GM18870 (cell line): ENCODE results near the gene MTUS2.

Experiments
- ATAC-seq: cut with Tn5 transposase; IDR thresholded peaks from one replicate; pipeline ENCODE4 v1.9.1; 2021; ENCODE audit warnings: moderate library complexity; ENCODE audit not compliant: unreplicated experiment

MTUS2 gene

GRCh38 chr13:29103065-29103800 lies 283.1 kb downstream of the MTUS2 start:
- ATAC-seq, result no peak

DNA sequence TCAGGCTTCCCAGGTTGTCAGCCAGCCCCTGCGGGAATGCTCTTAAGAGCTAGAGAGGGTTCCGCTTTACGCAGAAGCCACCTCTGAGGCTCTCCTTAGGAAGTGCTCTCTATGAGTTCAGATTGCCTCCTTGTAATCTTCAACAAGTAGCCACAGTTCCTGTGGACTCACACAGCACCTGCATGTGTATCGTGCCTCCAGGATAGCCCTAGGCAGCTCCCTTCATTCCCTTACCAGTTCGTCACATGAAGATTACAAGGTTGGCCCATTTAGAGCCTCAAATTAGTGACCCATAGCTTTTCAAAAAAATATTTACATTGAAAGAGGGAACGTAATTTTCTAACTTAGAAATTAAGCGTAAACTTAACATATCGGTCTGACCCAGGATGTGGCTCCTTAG lies 284.3 kb downstream of the MTUS2 start:
- ATAC-seq, result no peak

DNA sequence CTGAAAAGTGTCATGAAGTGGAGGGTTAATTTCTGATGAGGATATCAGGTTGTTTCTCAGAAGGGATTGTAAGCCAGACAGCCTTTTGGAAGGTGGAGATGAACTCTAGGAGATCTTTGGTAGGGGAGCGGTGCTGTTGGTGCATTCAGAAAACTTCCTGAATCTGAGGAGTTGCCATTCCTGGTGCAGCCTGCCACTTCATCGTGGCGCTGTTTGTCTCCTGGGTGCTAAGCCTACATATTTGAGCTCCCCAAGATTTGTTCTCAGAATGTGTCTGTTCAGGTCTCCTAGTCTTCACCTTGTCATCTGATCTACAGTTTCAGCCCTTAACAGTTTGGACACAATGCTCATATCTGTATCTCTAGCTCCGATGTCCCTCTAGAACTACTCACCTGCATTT lies 285.6 kb downstream of the MTUS2 start:
- ATAC-seq, result no peak

DNA sequence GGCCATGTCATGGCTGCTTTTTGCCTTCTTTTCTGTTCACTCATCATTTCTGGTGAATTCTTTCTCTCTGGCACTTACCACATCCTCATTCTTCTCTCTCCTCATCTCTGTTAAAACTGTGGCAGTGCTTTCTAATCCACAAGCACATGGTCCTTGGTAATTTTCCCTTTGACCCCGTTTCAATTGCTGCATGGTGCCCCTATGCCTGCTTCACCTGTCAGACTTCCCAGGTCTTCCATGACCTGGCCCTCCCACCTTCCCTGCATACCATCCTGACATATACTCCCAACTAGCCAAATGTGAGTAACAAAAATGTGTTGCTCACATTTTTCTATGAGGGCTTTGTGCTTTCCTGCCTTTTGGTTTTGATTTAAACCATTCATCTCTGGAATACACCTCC lies 286.5 kb downstream of the MTUS2 start:
- ATAC-seq, result no peak

DNA sequence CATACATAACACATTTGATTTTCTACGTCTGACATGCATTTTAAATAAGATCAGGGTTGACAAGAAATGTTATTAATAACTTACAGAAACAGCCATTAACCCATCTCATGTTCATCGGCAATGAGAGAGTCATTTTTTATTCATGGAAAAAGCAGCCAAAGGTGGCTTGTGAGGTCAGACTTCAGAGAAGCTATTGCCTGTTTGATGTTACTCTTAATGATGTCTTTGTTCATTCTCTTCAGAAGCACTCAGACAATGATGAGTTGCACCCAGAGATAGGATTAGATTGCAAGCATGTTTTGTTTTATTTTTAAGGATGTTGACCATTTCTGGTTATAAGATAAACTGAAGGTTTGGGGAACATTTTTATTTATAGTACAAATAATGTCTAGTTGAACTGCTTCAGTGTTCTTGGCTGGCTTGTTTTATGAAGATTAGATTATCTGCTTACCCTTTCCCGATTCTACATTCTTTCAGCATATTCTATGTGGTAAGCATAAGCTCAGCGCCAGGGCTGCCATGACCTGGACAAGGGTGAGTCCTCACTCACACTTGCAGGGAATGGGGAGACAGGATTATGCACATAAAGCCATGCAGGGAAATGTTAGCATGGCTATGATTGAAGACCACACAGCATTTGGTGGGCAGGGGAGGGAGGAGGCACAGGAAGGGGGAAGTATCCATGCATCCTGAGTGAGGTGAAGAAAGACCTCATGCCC lies 288.1 kb downstream of the MTUS2 start:
- ATAC-seq, result no peak

DNA sequence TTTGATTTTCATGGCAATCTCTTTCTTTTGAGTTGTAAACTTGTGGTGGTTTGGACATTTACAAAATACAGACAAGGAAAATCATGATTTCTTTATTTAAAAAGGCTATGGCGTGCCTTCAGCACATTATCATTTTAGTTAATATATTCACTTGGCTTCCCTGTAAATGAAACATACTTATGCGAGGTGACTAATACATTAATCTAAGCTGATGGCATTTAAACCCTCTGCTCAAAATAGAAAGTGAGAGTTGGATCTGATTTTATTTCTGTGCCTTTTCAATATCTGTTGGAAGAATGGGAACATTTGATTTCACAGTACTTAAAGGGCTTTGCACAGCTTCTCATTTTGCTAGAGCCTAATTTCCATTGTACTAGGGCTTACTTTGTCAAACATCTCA lies 289.8 kb downstream of the MTUS2 start:
- no peak for ATAC-seq

DNA sequence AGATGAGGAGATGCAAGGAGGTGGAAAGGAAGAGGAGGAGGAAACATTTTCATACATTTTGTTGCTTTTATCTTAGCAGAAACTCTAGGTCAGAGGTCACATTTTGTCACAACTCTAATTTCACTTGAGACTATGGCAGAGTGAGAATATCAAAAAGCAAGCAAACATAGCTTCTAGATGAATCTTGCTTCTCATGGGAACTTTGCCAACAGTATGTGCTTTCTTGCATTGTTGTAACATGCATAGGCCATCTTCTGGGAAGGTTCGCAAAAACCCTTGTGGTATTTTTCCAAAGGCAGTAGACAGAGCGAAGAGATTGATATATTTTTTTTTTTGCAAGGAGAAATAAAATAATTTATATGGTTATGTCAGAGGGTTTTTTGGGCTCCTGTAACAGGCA lies 291.3 kb downstream of the MTUS2 start:
- ATAC-seq, result no peak

GRCh38 chr13:29115842-29116241 lies 295.7 kb downstream of the MTUS2 start:
- ATAC-seq, result no peak

- ATAC-seq, result no peak
Observed at GRCh38 chr13:29117663-29118062, 297.5 kb downstream of the MTUS2 start.

GRCh38 chr13:29118471-29118870 lies 298.3 kb downstream of the MTUS2 start:
- no peak for ATAC-seq

DNA sequence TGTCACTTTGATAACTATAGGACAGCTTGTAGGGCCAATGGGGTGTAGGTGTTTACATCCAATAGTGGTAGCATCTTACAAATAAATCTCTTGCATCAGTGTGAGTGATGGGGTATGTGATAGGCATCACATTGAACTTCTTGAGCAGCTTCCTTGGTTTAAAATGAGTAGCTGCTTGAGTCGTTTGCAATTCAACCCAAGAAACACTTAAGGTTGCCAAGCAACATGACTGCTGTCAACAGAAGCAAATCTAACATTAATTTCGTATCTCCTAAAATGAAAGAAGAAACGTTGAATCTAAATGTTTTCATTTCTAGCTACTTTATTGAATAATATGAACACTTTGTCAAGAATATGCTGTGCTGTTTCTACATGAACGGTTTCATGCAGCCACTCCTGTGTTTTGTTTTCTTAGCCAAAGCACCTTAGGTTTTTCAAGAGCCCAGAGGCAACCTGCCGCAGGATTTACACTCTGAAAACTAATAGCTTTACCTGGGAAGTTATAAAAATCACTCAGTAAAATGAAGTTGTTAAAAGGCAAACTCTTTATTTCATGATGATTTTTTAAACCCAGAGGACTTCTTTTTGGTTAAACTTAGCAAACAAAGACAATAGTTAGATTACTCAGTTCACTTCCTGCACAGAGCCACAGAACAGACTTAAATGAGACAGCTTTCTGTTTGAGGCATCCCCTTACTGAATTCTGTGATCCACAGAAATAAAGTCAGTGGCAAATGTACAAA lies 305.2 kb downstream of the MTUS2 start:
- peak; percentile 63 for ATAC-seq

- ATAC-seq, result peak; percentile 67
Observed at GRCh38 chr13:29125934-29126424, 305.8 kb downstream of the MTUS2 start.

- no peak for ATAC-seq
Observed at GRCh38 chr13:29129616-29130015, 309.5 kb downstream of the MTUS2 start.

GRCh38 chr13:29131159-29131558 lies 311.0 kb downstream of the MTUS2 start:
- ATAC-seq, result no peak

DNA sequence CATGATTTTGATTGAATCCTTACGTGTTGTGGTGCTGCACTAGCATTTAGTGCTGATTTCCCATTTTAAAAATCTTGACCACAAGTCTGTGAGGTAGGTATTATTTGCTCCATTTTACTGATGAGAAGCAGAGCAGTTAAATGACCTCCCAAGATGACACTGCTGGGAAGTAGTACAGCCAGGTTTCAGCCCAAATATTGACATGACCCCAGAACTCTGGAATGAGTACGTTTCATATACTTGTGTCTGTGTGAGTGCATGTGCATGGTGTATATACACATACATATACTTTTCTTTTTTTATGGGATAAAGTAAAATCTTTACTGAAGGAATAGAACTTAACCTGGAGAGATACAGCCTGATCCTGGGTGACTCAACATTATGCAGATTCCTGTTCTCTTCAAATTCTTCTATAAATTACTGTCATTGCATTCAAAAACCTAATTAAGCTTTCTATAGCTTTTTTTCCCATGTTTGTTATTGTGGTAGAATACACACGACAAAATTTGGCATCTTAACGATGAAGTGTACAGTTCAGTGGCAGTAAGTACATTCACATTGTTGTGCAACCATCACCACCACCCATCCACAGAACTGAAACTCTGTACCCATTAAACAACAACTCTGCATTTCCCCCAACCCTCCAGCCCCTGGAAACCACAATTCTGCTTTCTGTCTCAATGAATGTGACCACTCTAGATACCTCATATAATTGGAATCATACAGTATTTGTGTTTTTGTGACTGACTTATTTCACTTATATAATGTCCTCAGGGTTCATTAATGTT lies 311.9 kb downstream of the MTUS2 start:
- no peak for ATAC-seq

DNA sequence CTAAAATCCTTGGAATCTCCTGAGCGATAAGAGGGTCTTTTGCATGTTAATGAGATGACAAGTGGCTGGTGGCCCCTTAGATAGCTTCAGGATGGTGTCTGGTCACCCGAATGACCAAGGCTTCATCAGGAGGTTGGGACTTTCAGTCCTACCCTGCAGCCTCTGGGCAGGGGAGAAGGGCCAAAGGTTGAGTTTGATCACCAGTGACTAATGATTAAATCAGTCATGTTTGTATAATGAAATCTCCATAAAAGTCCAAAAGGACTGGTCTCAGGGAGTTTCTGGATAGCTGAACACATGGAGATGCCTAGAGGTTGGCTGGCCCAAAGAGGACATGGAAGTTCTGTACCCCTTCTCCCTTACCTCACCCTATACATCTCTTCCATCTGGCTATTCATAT lies 316.2 kb downstream of the MTUS2 start:
- ATAC-seq, result no peak

- ATAC-seq, result no peak
Observed at GRCh38 chr13:29137016-29137415, 316.9 kb downstream of the MTUS2 start.

DNA sequence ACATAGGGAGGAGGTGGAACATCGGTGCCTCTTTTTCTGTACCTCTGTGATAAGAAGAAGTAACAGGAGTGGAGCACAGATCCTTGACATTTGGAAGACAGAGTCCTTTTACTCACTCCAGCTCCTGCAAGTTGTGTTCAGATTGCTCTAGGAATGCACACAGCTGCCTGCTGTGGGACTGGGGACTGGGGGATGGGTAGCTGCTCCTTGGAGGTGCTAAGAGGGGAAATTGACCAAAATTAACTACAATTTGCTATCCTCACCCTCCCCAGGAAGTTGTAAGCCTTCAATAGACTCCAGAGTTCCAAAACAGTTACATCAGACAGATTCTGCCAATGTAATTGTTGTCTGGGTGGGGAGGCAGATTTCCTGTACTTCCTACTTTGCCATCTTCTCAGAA lies 317.9 kb downstream of the MTUS2 start:
- ATAC-seq, result no peak

GRCh38 chr13:29140277-29140676 lies 320.1 kb downstream of the MTUS2 start:
- ATAC-seq, result no peak

DNA sequence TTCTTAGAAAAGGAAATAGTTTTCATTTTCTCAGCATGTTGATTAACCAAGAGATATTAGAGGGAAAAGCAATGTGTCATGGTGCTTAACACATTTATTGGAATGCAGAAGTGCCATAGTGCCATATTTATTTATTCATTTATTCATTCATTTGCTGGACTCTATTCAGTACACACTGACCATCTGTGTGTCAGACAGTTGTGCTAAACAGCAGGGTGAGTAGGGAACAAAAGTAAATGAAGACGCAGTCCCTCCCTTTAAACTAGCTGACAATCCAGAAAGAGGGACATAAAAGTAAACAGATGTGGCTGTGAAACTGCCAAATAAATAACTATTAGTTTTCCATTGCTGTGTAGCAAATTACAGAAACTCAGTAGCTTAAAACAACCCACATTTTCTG lies 323.7 kb downstream of the MTUS2 start:
- ATAC-seq, result no peak

DNA sequence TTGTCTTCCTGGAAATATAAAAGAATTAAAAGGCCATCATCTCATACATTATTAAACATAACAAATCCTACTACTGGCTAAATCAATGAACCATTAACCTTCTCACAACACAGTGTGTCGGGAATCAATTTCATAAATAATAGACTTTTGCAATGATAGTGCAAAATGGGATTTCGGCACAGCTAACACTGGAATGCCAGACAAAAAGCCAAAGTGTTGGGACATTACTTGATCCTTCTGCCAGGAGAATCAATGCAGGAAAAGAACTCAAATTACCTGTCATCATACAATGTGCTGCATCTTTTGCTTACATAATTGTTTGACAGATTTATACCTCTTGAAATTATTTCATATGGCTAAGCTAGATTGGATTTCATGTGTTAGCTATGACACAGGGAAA lies 334.3 kb downstream of the MTUS2 start:
- ATAC-seq, result no peak
